Activated CD8-positive, alpha-beta T cell treated with anti-CD3 and anti-CD28 coated beads for 36 hours (primary cell): ENCODE data around the gene TIPARP. TPM values are rescaled to one million over a fixed set of nuclear protein-coding genes. Genes with fewer than 3 reads are reported as not detected.

Experiments
- ATAC-seq: fragments of 200-7000 bp; cut with Tn5 transposase; one replicate; pipeline ENCODE4 v1.10.0; 2021; ENCODE audit warnings: mild to moderate bottlenecking, moderate library complexity
- CTCF ChIA-PET: fragments of 350-600 bp; sonication (Branson Sonifier 250); formaldehyde crosslinking; loops from one replicate; lab custom pipeline; 2021; ENCODE audit warnings: antibody characterized with exemption; lab: Charles Lee
- POLR2A ChIA-PET: fragments of 350-600 bp; sonication (Branson Sonifier 250); formaldehyde crosslinking; loops from one replicate; lab custom pipeline; 2021; ENCODE audit warnings: antibody characterized with exemption; lab: Charles Lee
- DNase-seq: peaks from one replicate; pipeline ENCODE4 v3.0.0-alpha.2; 2020
- H3K27ac Mint-ChIP-seq: one replicate; pipeline ENCODE4 v1.8.0; 2021; ENCODE audit warnings: mild to moderate bottlenecking, mixed read lengths
- H3K27me3 Mint-ChIP-seq: one replicate; pipeline ENCODE4 v1.8.0; 2021; ENCODE audit warnings: mixed read lengths
- H3K36me3 Mint-ChIP-seq: one replicate; pipeline ENCODE4 v1.8.0; 2021; ENCODE audit warnings: low read depth, mixed read lengths
- H3K4me1 Mint-ChIP-seq: one replicate; pipeline ENCODE4 v1.8.0; 2021; ENCODE audit warnings: low read depth, mixed read lengths
- H3K4me3 Mint-ChIP-seq: one replicate; pipeline ENCODE4 v1.8.0; 2021; ENCODE audit warnings: mild to moderate bottlenecking, moderate library complexity, mixed read lengths
- H3K9me3 Mint-ChIP-seq: one replicate; pipeline ENCODE4 v1.8.0; 2021; ENCODE audit warnings: mixed read lengths
- intact Hi-C: fragments of 100-400 bp; cut with micrococcal nuclease; formaldehyde crosslinking; loops from one replicate; pipeline ENCODE4 v1.10.0; 2022
- total RNA-seq, 2 experiments: library from RNA; stranded (reverse); gene quantifications; one replicate each; pipeline ENCODE4 v1.2.3, GENCODE V29; 2021
- TF ChIP-seq, protein P1 (sequence below): fragments of 200-600 bp; IDR thresholded peaks from one replicate; pipeline ENCODE4 v1.8.0; 2022; ENCODE audit warnings: antibody characterized with exemption, mild to moderate bottlenecking

TIPARP gene
- total RNA-seq, 2 experiments from 2014 or later: 28.0 to 30.0 TPM

DNA sequence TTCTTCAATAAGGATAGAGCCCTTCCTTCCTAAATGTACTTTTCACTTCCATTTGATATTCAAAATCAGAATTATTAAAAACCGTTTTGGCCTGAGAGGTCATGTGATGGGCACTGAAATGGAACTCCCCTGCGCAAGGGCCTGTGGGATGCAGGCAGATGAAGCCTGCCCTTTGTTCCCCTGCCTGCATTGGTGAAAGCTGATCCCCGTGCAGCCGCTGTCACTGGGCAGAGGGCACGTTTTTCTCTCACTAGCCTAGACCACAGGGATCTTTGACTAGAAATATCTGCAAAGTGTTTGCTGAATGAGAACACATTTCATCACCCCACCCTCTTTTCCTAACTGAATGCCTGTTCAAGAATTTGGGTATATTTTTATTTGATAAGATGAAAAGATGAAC lies 74.9 kb downstream of the TIPARP start:
- Mint-ChIP-seq H3K27me3 (peaks cover 11% of the 10 kb centered on the region), H3K4me3 (no peak overlapping the region), H3K4me1 (no peaks in the 10 kb centered on the region), H3K27ac (no peak overlapping the region), H3K36me3 (no peaks in the 10 kb centered on the region), H3K9me3 (peaks cover 3% of the 10 kb centered on the region)
- POLR2A ChIA-PET: no interaction called here
- TF ChIP-seq, protein P1, sequence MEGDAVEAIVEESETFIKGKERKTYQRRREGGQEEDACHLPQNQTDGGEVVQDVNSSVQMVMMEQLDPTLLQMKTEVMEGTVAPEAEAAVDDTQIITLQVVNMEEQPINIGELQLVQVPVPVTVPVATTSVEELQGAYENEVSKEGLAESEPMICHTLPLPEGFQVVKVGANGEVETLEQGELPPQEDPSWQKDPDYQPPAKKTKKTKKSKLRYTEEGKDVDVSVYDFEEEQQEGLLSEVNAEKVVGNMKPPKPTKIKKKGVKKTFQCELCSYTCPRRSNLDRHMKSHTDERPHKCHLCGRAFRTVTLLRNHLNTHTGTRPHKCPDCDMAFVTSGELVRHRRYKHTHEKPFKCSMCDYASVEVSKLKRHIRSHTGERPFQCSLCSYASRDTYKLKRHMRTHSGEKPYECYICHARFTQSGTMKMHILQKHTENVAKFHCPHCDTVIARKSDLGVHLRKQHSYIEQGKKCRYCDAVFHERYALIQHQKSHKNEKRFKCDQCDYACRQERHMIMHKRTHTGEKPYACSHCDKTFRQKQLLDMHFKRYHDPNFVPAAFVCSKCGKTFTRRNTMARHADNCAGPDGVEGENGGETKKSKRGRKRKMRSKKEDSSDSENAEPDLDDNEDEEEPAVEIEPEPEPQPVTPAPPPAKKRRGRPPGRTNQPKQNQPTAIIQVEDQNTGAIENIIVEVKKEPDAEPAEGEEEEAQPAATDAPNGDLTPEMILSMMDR: no peak
- DNase-seq: no peak
- no peak for ATAC-seq
- CTCF ChIA-PET: no interaction called here
- intact Hi-C loops: no loop called here

DNA sequence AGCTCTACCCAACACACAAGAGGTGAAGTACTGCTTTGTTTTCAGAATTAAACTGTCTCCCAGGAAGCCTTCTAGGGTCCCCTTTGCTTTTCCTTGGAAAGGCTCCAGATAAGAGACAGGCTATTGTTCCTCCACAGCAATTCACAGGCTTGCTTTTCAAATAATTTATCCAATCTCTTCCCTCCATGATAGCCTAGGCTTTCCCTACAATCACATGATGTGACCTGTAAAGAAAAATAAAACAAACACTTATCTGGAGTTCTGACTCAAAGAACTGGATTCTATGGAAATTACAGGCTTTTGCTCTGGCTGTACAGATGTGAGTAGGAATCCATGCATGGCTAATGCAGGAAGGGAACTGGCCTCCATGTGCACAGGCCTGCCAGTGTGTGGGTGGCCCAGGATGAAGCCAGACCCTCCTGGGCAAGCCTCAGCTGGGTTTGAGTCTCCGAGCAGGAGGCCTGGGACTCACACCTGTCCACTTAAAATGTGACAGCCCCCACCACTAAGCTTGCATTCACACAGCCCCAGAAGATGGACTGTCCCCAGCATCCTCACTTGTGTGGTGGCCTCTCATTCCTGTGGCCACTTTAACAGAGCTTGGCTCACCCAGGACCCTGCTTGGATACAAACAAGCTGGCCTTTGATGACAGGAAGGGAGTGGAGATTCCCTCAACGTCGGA lies 75.9 kb downstream of the TIPARP start:
- peaks cover 12% of the 10 kb centered on the region for H3K27me3 Mint-ChIP-seq
- POLR2A ChIA-PET: no interaction called here

DNA sequence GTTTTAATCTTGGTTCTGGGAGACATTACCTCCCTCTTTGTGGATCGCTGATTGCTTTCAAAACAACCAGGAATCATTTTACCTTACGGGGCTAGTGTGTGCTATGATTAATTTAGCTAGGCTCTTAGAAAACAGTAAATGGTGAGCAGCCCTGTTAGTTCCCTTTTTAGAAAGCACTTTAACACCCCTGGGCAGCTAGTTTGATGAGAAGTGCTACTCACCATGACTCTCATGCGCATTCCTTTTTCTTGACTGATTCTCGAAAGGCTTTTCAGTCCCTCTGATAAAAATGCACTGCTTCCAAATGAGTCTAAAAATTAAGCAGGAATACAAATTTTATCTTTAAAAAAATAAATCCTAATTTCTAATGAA lies 76.5 kb downstream of the TIPARP start:
- POLR2A ChIA-PET: no interaction called here
- TF ChIP-seq, protein P1: no peak
- Mint-ChIP-seq H3K9me3 (peaks cover 3% of the 10 kb centered on the region), H3K36me3 (no peaks in the 10 kb centered on the region), H3K27me3 (peaks cover 12% of the 10 kb centered on the region), H3K27ac (no peak overlapping the region), H3K4me3 (no peak overlapping the region), H3K4me1 (no peaks in the 10 kb centered on the region)
- DNase-seq: no peak
- intact Hi-C loops: no loop called here
- CTCF ChIA-PET: interaction anchor here (0.8 to 1.4 kb wide), 2 partner anchors 12 to 34 kb away, joined by 3 read pairs; no protein-coding TSS in a partner anchor
- ATAC-seq: no peak

More for the DNA sequence above, 75.9 kb downstream of the TIPARP start:
- no peaks in the 10 kb centered on the region for H3K36me3 Mint-ChIP-seq
- ATAC-seq: no peak
- no peak overlapping the region for H3K27ac Mint-ChIP-seq
- peaks cover 3% of the 10 kb centered on the region for H3K9me3 Mint-ChIP-seq
- intact Hi-C loops: no loop called here
- TF ChIP-seq, protein P1: no peak
- H3K4me1 Mint-ChIP-seq: no peaks in the 10 kb centered on the region
- CTCF ChIA-PET: interaction anchor here (0.8 to 1.4 kb wide), 2 partner anchors 12 to 35 kb away, joined by 3 read pairs; no protein-coding TSS in a partner anchor
- no peak for DNase-seq
- H3K4me3 Mint-ChIP-seq: no peak overlapping the region

DNA sequence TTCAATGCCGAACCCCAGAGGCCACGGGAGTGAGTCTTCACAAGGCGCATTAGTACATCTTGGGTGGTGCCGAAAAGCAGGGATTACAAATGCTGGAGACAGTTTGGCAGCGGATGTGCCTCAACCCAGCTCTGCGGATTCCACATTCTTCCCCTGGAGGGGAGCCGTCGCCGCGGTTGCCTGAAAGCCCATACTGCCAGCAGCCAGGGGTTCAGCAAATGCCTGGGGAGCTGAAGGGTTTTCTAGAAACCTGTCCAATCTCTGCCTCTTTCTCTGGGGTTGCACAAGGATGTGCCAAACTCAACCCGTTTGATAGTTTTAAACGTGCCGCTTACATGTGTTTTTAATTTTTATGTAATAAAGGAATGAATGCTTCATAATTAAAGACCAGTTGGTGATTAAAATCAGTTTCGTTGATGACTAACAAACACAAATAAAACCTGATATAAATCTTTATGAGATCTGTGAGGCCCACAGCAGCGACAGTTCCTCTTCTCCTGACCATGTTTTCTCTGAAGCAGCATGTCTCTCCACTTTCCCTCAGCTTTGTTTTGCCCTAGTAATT lies 77.2 kb downstream of the TIPARP start:
- CTCF ChIA-PET: no interaction called here
- intact Hi-C loops: no loop called here
- TF ChIP-seq, protein P1: no peak

More for the DNA sequence above, 77.2 kb downstream of the TIPARP start:
- DNase-seq (no peak), ATAC-seq (no peak)
- Mint-ChIP-seq H3K4me1 (no peaks in the 10 kb centered on the region), H3K4me3 (no peak overlapping the region), H3K36me3 (no peaks in the 10 kb centered on the region), H3K27ac (no peak overlapping the region), H3K27me3 (peaks cover 12% of the 10 kb centered on the region), H3K9me3 (peaks cover 3% of the 10 kb centered on the region)
- POLR2A ChIA-PET: no interaction called here

Other genes with a start within 250 kb of the TIPARP start
- gene SSR3, start 119.5 kb upstream of the TIPARP start, total RNA-seq: 100 to 1,000 TPM; 175 TPM
- gene LEKR1, start 151.8 kb downstream of the TIPARP start, total RNA-seq: 1 to 10 TPM in 1 of 2 experiments, under 1 TPM in 1; 0.40 to 1.1 TPM